WI38 (cell line): ENCODE data around the gene F2.

Source experiments
- H3K4me3 ChIP-seq: 2 replicates; pipeline ENCODE4 v1.5.1; 2011; ENCODE audit warnings: low read depth, mild to moderate bottlenecking, control low read depth, low read length
- TF ChIP-seq, protein P1 (sequence below): IDR thresholded peaks from 2 replicates; pipeline ENCODE4 v1.5.1; 2012; ENCODE audit warnings: low read depth, mild to moderate bottlenecking, control low read depth, low read length

Gene F2

DNA sequence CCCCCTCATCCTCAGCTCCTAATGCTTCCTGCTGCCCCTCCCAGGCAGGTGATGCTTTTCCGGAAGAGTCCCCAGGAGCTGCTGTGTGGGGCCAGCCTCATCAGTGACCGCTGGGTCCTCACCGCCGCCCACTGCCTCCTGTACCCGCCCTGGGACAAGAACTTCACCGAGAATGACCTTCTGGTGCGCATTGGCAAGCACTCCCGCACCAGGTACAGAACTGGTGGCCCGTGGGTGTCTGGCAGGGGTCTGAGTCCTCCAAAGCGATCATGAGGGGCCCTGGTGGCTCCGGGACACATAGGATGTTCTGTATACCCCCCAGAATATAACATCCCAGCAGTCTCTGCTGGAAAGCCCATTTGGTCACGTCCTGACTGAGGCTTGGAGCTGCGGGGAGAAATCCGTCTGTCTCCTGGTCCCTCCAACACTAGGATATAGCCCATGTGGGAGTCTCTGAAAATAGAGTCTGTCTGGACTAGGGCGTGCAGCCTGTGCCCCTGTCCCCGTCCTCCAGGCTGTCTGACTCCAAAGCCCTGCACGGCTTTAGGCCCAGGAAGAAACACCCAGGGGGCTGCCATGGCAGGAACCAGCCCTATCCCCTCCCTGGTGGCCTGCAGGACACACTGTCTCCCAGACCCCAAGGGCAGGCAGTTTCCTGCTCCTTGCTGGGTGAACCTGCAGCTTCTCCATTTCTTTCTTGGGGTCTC, 9.1 kb downstream of the F2 start:
- TF ChIP-seq, protein P1, sequence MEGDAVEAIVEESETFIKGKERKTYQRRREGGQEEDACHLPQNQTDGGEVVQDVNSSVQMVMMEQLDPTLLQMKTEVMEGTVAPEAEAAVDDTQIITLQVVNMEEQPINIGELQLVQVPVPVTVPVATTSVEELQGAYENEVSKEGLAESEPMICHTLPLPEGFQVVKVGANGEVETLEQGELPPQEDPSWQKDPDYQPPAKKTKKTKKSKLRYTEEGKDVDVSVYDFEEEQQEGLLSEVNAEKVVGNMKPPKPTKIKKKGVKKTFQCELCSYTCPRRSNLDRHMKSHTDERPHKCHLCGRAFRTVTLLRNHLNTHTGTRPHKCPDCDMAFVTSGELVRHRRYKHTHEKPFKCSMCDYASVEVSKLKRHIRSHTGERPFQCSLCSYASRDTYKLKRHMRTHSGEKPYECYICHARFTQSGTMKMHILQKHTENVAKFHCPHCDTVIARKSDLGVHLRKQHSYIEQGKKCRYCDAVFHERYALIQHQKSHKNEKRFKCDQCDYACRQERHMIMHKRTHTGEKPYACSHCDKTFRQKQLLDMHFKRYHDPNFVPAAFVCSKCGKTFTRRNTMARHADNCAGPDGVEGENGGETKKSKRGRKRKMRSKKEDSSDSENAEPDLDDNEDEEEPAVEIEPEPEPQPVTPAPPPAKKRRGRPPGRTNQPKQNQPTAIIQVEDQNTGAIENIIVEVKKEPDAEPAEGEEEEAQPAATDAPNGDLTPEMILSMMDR = no peak
- H3K4me3 ChIP-seq = no peak overlapping the region

DNA sequence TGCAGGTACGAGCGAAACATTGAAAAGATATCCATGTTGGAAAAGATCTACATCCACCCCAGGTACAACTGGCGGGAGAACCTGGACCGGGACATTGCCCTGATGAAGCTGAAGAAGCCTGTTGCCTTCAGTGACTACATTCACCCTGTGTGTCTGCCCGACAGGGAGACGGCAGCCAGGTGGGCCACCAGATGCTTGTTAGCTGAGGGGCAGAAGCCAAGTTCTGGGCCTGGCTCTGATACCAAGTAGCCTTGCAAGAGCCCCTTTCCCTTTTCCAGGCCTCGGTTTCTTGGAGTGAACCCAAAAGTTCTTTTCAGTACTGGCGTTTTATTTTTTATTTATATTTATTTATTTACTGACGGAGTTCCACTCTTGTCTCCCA, 9.6 kb downstream of the F2 start:
- TF ChIP-seq, protein P1 = no peak
- H3K4me3 ChIP-seq = no peak overlapping the region

DNA sequence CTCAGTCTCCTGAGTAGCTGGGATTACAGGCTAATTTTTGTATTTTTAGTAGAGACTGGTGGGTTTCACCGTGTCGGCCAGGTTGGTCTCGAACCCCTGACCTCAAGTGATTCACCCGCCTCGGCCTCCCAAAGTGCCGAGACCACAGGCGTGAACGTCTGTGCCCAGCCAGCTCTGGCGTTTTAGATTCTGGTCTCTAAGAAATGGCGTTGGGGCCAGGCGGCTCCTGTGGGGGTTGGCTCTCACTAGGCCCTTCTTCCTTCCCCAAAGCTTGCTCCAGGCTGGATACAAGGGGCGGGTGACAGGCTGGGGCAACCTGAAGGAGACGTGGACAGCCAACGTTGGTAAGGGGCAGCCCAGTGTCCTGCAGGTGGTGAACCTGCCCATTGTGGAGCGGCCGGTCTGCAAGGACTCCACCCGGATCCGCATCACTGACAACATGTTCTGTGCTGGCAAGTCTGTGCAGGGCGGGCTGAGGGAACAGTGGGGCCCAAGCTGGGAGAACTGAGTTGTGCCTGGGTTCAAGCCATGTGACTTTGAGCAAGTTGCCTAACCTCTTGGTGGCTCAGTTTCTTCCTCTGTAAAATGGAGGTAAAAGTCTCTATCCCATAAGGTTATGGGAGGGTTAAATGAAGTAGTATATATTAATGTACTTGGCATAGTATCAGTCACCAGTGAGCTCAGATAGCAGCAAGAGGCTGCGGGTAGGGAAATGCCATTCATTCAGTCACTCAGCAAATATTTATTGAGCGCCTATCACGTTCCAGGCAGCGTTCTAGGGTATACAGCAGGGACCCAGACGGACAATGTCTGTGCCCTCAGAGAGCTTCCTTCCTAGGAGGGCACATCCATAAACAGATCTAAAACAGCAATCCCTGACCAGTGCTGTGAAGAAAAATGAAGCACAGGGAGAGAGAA, 10.4 kb downstream of the F2 start:
- TF ChIP-seq, protein P1 = no peak
- no peak overlapping the region for H3K4me3 ChIP-seq

DNA sequence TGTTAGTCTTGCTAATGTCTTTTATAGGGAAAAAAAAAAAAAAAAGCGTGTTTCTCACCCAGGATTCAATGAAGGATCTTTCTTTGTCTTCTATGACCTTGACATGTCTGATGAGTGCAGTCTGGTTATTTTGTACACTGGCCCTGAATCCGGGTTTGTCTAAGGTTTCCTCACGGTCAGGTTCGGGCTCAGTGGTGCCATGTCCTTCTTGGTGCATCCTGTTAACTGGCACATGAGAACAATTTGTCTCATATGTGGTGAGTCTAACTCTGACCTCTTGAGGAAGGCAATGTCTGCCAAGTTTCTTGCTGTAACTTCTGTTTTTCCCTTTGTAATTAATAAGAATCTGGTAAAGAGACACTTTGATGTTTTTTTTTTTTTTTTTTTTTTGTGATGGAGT, 12.5 kb downstream of the F2 start:
- TF ChIP-seq, protein P1 = no peak
- H3K4me3 ChIP-seq = no peak overlapping the region

DNA sequence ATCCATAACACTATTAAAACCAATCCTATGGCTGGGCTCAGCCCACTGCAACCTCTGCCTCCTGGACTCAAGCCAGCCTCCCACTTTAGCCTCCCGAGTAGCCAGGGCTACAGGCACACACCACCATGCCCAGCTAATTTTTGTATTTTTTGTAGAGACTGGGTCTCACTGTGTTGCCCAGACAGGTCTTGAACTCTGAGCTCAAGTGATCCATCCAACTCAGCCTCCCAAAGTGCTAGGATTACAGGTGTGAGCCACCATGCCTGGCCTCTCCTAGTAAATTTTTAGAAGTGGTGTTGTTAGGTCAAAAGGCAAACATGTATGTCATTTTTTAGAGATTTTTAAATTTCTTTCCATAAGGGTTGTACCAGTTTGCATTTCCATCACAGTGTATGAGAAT, 14.2 kb downstream of the F2 start:
- TF ChIP-seq, protein P1 = no peak
- no peak overlapping the region for H3K4me3 ChIP-seq

DNA sequence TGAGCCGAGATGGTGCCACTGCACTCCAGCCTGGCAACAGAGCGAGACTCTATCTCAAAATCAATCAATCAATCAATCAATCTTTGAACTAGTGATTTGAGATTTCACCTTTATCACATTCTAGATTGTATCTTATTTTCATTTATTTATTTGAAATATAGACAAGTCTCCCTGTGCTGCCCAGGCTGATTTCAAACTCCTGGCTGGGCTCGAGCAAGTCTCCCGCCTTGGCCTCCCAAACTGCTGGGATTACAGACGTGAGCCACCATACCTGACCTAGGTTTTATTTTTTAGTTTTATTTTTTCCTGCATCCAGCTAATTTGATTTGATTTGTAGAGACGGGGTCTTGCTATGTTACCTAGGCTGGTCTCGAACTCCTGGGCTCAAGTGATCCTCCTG, 17.1 kb downstream of the F2 start:
- no peak overlapping the region for H3K4me3 ChIP-seq
- TF ChIP-seq, protein P1 = no peak

DNA sequence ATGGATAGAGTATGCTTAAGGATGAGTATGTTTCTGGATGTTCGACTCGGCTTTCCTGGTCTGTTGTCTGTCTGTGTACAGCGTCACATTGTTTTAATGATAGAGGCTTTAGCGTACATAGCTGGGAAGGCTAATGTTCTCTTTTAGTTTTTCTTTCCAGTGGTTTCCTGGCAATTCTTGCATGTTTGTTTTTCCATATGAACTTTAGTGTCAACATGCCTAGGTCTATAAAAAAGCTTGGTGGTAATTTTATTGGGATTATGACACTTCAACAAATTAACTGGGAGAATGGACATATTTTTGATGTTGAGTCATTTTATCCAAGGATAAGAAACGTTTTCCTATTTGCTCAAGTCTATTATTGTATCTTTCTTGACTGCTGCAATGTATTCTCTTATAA, 17.6 kb downstream of the F2 start:
- TF ChIP-seq, protein P1 = no peak
- H3K4me3 ChIP-seq = no peak overlapping the region
